Measurements from ENCODE around the gene SNRK. TPM values are rescaled to one million over a fixed set of nuclear protein-coding genes. Genes with fewer than 3 reads are reported as not detected.

Gene SNRK
- total RNA-seq, 1 experiment from 2014 or later = 25.4 TPM

DNA sequence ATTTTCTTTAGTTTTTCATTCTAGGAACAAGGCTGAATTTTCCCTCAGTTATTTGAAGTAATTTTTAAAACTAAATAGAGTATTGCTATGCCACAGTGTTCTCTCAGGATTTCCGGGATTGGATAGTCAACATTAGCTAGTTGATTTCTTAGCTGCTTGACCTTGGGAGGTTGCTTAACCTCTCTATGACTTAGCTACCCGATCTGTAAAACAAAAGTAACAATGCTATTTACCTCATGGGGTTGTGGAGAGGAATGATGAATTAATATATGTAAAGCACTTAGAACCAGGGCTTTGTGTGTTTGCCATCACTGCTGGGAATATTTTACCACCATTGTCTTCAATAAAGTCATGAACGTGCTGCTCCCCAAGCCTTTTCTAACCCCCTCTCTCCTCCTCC is 57.5 kb downstream of the SNRK start:
- no peak overlapping the region for H3K4me3 ChIP-seq (ENCODE audit: low read depth, low read length)
- intact Hi-C loops (cut with micrococcal nuclease; ENCODE audit: unreplicated experiment) = no loop called here
- H3K4me1 ChIP-seq = no peaks in the 10 kb centered on the region
- no TSS peak for BruUV-seq (replicated peaks)
- peaks cover under 1% of the 10 kb centered on the region; the same call in 1 of the 2 replicates for H3K9me3 ChIP-seq
- CTCF ChIA-PET = no interaction called here
- DNase-seq = no peak
- Mint-ChIP-seq H3K36me3 (ENCODE audit: insufficient read depth, unreplicated experiment) (peaks cover 79% of the 10 kb centered on the region), H3K27ac (ENCODE audit: unreplicated experiment) (no peak overlapping the region), H3K4me1 (ENCODE audit: low read depth, unreplicated experiment) (no peaks in the 10 kb centered on the region), H3K27me3 (ENCODE audit: insufficient read depth, unreplicated experiment) (no peaks in the 10 kb centered on the region), H3K9me3 (ENCODE audit: unreplicated experiment) (peaks cover 1% of the 10 kb centered on the region), H3K4me3 (ENCODE audit: unreplicated experiment) (no peak overlapping the region)
- TF ChIP-seq, protein P1, sequence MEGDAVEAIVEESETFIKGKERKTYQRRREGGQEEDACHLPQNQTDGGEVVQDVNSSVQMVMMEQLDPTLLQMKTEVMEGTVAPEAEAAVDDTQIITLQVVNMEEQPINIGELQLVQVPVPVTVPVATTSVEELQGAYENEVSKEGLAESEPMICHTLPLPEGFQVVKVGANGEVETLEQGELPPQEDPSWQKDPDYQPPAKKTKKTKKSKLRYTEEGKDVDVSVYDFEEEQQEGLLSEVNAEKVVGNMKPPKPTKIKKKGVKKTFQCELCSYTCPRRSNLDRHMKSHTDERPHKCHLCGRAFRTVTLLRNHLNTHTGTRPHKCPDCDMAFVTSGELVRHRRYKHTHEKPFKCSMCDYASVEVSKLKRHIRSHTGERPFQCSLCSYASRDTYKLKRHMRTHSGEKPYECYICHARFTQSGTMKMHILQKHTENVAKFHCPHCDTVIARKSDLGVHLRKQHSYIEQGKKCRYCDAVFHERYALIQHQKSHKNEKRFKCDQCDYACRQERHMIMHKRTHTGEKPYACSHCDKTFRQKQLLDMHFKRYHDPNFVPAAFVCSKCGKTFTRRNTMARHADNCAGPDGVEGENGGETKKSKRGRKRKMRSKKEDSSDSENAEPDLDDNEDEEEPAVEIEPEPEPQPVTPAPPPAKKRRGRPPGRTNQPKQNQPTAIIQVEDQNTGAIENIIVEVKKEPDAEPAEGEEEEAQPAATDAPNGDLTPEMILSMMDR (IDR thresholded peaks at IDR 0.05; ENCODE audit: insufficient read depth in 1 of 2, low read depth in 1 of 2, low read length in 1 of 2, severe bottlenecking in 1 of 2, unreplicated experiment in 1 of 2) = no peak
- H3K27me3 ChIP-seq (replicated peaks; ENCODE audit: control insufficient read depth, insufficient read depth, low read length) = no peaks in the 10 kb centered on the region
- POLR2A ChIA-PET = no interaction called here
- H3K36me3 ChIP-seq (ENCODE audit: control insufficient read depth, insufficient read depth, low read length) = peaks cover 2% of the 10 kb centered on the region

DNA sequence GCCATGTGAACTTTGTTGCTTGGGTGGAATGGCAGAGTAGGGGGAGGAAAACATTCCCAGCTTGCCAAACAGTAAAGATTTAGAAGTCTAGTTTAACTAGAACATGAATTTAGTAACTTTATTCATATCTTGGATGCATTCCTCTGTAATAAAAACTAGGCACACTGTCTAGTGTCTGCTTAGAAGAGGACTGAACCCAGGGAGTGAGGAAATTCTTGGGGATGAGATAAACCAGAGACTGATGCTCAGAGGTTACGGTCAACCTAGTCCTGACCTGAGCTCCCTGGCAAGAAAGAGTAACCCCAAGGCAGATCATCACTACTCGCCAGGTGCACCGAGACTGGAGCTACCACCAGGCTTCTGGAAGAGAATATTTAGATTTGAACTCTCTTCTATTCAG is 58.2 kb downstream of the SNRK start:
- Mint-ChIP-seq H3K27me3 (ENCODE audit: insufficient read depth, unreplicated experiment) (no peaks in the 10 kb centered on the region), H3K9me3 (ENCODE audit: unreplicated experiment) (no peaks in the 10 kb centered on the region), H3K4me1 (ENCODE audit: low read depth, unreplicated experiment) (no peaks in the 10 kb centered on the region), H3K27ac (ENCODE audit: unreplicated experiment) (no peak overlapping the region), H3K36me3 (ENCODE audit: insufficient read depth, unreplicated experiment) (peaks cover 80% of the 10 kb centered on the region), H3K4me3 (ENCODE audit: unreplicated experiment) (no peak overlapping the region)
- intact Hi-C loops (cut with micrococcal nuclease; ENCODE audit: unreplicated experiment) = no loop called here
- no peak for DNase-seq
- TF ChIP-seq, protein P1 (IDR thresholded peaks at IDR 0.05; ENCODE audit: insufficient read depth in 1 of 2, low read depth in 1 of 2, low read length in 1 of 2, severe bottlenecking in 1 of 2, unreplicated experiment in 1 of 2) = no peak
- POLR2A ChIA-PET = no interaction called here
- Histone ChIP-seq H3K4me1 (no peaks in the 10 kb centered on the region), H3K27me3 (replicated peaks; ENCODE audit: control insufficient read depth, insufficient read depth, low read length) (no peaks in the 10 kb centered on the region), H3K9me3 (no peaks in the 10 kb centered on the region), H3K36me3 (ENCODE audit: control insufficient read depth, insufficient read depth, low read length) (peaks cover 2% of the 10 kb centered on the region; the same call in 1 of the 2 replicates), H3K4me3 (ENCODE audit: low read depth, low read length) (no peak overlapping the region)
- BruUV-seq (replicated peaks) = no TSS peak
- CTCF ChIA-PET = no interaction called here

DNA sequence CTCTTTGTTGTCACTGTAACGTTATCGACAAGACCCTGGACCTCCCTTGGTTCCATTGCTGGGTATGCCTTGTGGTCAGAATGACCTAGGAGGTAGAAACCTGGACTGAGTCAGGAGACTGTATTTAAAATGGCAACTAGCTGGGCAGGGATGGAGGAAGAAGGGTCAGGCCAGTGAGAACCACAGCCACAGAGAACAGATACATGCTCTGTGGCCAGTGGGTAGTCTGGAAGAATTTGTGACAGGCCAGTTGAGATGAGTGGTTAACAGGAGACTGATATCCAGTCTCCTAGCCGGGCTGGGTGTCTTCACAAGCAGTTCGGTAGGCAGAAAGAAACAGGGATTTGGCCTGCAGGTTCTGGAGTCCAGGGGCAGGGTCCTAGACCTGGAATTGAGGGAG is 58.9 kb downstream of the SNRK start:
- Mint-ChIP-seq H3K27me3 (ENCODE audit: insufficient read depth, unreplicated experiment) (no peaks in the 10 kb centered on the region), H3K36me3 (ENCODE audit: insufficient read depth, unreplicated experiment) (peaks cover 80% of the 10 kb centered on the region), H3K27ac (ENCODE audit: unreplicated experiment) (peak overlapping the region; percentile 10), H3K9me3 (ENCODE audit: unreplicated experiment) (no peaks in the 10 kb centered on the region), H3K4me1 (ENCODE audit: low read depth, unreplicated experiment) (no peaks in the 10 kb centered on the region), H3K4me3 (ENCODE audit: unreplicated experiment) (no peak overlapping the region)
- no TSS peak for BruUV-seq (replicated peaks)
- intact Hi-C loops (cut with micrococcal nuclease; ENCODE audit: unreplicated experiment) = no loop called here
- H3K4me1 ChIP-seq = no peaks in the 10 kb centered on the region
- peaks cover 2% of the 10 kb centered on the region; the same call in 1 of the 2 replicates for H3K36me3 ChIP-seq (ENCODE audit: control insufficient read depth, insufficient read depth, low read length)
- CTCF ChIA-PET = no interaction called here
- DNase-seq = no peak
- no peaks in the 10 kb centered on the region for H3K9me3 ChIP-seq
- TF ChIP-seq, protein P1 (IDR thresholded peaks at IDR 0.05; ENCODE audit: insufficient read depth in 1 of 2, low read depth in 1 of 2, low read length in 1 of 2, severe bottlenecking in 1 of 2, unreplicated experiment in 1 of 2) = no peak
- H3K4me3 ChIP-seq (ENCODE audit: low read depth, low read length) = no peak overlapping the region
- H3K27me3 ChIP-seq (replicated peaks; ENCODE audit: control insufficient read depth, insufficient read depth, low read length) = no peaks in the 10 kb centered on the region
- POLR2A ChIA-PET = no interaction called here

Measured in Caco-2 (cell line).